ENCODE data around the gene CCDC187.

DNA sequence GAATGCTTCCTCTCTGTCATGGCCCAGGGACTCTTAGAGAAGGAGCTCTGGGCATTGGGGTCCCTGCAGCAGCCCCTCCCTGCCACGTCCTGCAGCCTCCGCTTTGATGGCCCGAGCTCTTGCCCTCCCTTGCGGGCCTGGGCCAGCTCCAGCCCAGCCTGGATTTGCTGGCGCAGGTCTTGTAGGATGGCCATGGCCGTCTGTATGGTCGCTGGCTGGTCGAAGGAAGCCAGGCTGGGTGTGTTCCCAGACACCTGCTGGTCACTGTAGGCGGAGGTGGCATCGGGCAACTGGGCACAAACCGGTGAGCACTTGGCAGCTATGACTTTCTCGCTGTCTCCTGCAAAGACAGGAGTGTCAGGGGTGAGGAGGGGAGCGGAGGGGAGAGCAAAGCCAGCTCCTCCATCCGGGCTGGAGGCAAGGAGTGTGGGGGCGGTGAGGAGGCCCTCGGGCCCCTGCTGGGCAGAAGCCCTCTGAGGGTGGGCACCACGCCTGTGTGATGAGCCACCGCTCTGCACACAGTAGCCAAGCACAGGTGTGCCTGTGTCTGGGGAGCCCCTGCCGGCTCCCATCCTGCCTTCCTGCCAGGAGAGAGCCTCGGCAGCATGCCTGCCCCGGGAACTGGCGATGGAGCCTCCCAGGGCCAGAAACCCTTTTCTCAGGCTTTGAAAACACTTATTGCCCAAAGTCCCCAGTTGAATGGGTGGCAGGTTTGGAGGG is 12.4 kb downstream of the CCDC187 start:
- TF ChIP-seq, protein P1, sequence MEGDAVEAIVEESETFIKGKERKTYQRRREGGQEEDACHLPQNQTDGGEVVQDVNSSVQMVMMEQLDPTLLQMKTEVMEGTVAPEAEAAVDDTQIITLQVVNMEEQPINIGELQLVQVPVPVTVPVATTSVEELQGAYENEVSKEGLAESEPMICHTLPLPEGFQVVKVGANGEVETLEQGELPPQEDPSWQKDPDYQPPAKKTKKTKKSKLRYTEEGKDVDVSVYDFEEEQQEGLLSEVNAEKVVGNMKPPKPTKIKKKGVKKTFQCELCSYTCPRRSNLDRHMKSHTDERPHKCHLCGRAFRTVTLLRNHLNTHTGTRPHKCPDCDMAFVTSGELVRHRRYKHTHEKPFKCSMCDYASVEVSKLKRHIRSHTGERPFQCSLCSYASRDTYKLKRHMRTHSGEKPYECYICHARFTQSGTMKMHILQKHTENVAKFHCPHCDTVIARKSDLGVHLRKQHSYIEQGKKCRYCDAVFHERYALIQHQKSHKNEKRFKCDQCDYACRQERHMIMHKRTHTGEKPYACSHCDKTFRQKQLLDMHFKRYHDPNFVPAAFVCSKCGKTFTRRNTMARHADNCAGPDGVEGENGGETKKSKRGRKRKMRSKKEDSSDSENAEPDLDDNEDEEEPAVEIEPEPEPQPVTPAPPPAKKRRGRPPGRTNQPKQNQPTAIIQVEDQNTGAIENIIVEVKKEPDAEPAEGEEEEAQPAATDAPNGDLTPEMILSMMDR (IDR thresholded peaks at IDR 0.05 in 8 of 11, conservative IDR thresholded peaks at IDR 0.05 in 3 of 11), result no peak
- no peak for TF ChIP-seq POLR2A (IDR thresholded peaks at IDR 0.05)

Data from spleen (tissue), 7 donors.